Measurements from ENCODE around the gene TTC9B.

The TTC9B gene

GRCh38 chr19:40247735-40248262 is 29.6 kb upstream of the TTC9B start:
- DNase-seq: no peak

- DNase-seq: no peak
Measured at GRCh38 chr19:40247178-40247577, 29.0 kb upstream of the TTC9B start.

GRCh38 chr19:40246292-40247073 is 28.3 kb upstream of the TTC9B start:
- DNase-seq: no peak

GRCh38 chr19:40245506-40246128 is 27.4 kb upstream of the TTC9B start:
- no peak for DNase-seq

- DNase-seq: no peak
Measured at GRCh38 chr19:40244579-40245317, 26.6 kb upstream of the TTC9B start.

- no peak for DNase-seq
Measured at GRCh38 chr19:40243181-40243580, 25.0 kb upstream of the TTC9B start.

- no peak for DNase-seq
Measured at GRCh38 chr19:40242480-40242879, 24.3 kb upstream of the TTC9B start.

- no peak for DNase-seq
Measured at GRCh38 chr19:40241809-40242384, 23.7 kb upstream of the TTC9B start.

GRCh38 chr19:40241125-40241808 is 23.1 kb upstream of the TTC9B start:
- DNase-seq: no peak

- no peak for DNase-seq
Measured at GRCh38 chr19:40240332-40240731, 22.1 kb upstream of the TTC9B start.

GRCh38 chr19:40239415-40240226 is 21.4 kb upstream of the TTC9B start:
- DNase-seq: no peak

- DNase-seq: no peak
Measured at GRCh38 chr19:40238775-40239174, 20.6 kb upstream of the TTC9B start.

- no peak for DNase-seq
Measured at GRCh38 chr19:40237791-40238190, 19.6 kb upstream of the TTC9B start.

- DNase-seq: no peak
Measured at GRCh38 chr19:40236366-40236765, 18.2 kb upstream of the TTC9B start.

- DNase-seq: no peak
Measured at GRCh38 chr19:40236026-40236355, 17.8 kb upstream of the TTC9B start.

GRCh38 chr19:40235238-40236025 is 17.2 kb upstream of the TTC9B start:
- DNase-seq: no peak

- DNase-seq: no peak
Measured at GRCh38 chr19:40234429-40235237, 16.4 kb upstream of the TTC9B start.

- DNase-seq: no peak
Measured at GRCh38 chr19:40233811-40234389, 15.7 kb upstream of the TTC9B start.

- no peak for DNase-seq
Measured at GRCh38 chr19:40232949-40233810, 15.0 kb upstream of the TTC9B start.
